ENCODE measurements around the gene MYL5.

- TF ChIP-seq EZH2 (IDR thresholded peaks at IDR 0.05) (no peak), POLR2AphosphoS5 (IDR thresholded peaks at IDR 0.05; ENCODE audit: borderline replicate concordance, low read depth, low read length) (no peak)
Observed at GRCh38 chr4:689723-690122, 15.4 kb downstream of the MYL5 start.

Data from SK-N-MC (cell line).